SJCRH30 (cell line): Measurements from ENCODE around the gene SOX15. TPM values are rescaled to one million over a fixed set of nuclear protein-coding genes. Genes with fewer than 3 reads are reported as not detected.

Experiments
- DNase-seq, 2 experiments: peaks; one replicate each; pipeline ENCODE4 v3.0.0-alpha.2; 2015 to 2020
- H3K27ac ChIP-seq: fragments of 250-450 bp; sonication (Bioruptor Pico); 2 replicates; pipeline ENCODE4 v1.5.1; 2020; ENCODE audit warnings: mild to moderate bottlenecking, moderate library complexity
- H3K27me3 ChIP-seq: fragments of 250-450 bp; sonication (Bioruptor Pico); 2 replicates; pipeline ENCODE4 v1.5.1; 2020; ENCODE audit warnings: mild to moderate bottlenecking, moderate library complexity
- H3K36me3 ChIP-seq: fragments of 250-450 bp; sonication (Bioruptor Pico); 2 replicates; pipeline ENCODE4 v1.5.1; 2020; ENCODE audit warnings: mild to moderate bottlenecking, moderate library complexity
- H3K4me1 ChIP-seq: fragments of 250-450 bp; sonication (Bioruptor Pico); 2 replicates; pipeline ENCODE4 v1.5.1; 2020; ENCODE audit warnings: mild to moderate bottlenecking, moderate library complexity
- H3K4me3 ChIP-seq: fragments of 250-450 bp; sonication (Bioruptor Pico); 2 replicates; pipeline ENCODE4 v1.5.1; 2020; ENCODE audit warnings: mild to moderate bottlenecking, moderate library complexity
- H3K9me3 ChIP-seq: fragments of 250-450 bp; sonication (Bioruptor Pico); replicated peaks from 2 replicates; pipeline ENCODE4 v1.5.1; 2020; ENCODE audit warnings: mild to moderate bottlenecking, moderate library complexity
- total RNA-seq: library from RNA; depleted of rRNA; stranded (reverse); fragments of >200 nt; shearing (Covaris generic); gene quantifications from 2 replicates; pipeline ENCODE4 v1.2.3, GENCODE V29; 2014; rRNA removed

The SOX15 gene
- total RNA-seq, 1 experiment from 2014 or later: 0.10 TPM

DNA sequence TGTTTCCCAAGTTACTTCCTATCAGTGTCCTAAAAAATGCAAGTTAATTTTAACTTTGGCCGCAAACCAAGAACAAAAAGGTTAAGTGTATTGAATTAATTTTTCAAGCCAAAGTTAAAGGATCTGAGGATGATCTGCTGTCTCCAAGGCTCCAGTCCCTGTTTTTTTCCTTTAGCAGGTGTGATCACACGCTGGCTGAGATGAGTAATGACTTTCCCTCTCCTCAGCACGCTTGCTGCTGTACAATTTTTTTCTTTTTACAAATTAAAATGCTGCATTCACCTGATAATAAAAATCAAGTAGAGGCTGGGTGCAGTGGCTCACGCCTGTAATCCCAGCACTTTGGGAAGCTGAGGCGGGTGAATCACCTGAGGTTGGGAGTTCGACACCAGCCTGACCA lies 45.0 kb downstream of the SOX15 start:
- Histone ChIP-seq H3K4me3 (no peak overlapping the region), H3K27ac (no peak overlapping the region), H3K36me3 (no peaks in the 10 kb centered on the region), H3K27me3 (no peaks in the 10 kb centered on the region), H3K4me1 (no peaks in the 10 kb centered on the region), H3K9me3 (no peaks in the 10 kb centered on the region)
- DNase-seq: no peak

DNA sequence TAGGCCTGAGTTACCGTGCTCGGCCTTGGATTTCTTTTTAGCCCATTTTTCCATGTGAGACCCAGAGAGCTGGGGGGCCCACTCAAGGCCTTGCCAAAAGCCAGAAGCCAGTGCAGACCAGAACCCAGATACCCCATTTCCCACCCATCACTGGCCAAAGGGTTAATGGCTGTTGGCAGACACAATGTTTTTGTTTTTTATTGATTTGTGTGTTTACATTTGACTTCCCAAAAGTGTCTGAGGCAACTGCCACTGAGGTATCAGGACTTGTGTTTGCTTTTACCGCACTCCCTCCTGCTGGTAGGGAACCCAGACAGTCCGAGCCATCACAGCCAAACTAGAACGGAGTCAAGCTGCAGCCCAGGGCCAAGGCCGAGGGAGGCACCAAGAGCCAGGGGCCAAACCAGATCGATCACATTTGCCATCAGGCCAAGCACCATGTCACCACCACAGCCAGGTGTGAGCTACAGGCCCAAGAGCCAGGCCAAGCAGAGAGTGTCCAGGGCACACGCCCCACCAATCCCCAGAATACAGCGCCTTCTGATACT lies 48.7 kb downstream of the SOX15 start:
- Histone ChIP-seq H3K27me3 (no peaks in the 10 kb centered on the region), H3K27ac (no peak overlapping the region), H3K36me3 (no peaks in the 10 kb centered on the region), H3K4me1 (no peaks in the 10 kb centered on the region), H3K9me3 (no peaks in the 10 kb centered on the region), H3K4me3 (no peak overlapping the region)
- no peak for DNase-seq

DNA sequence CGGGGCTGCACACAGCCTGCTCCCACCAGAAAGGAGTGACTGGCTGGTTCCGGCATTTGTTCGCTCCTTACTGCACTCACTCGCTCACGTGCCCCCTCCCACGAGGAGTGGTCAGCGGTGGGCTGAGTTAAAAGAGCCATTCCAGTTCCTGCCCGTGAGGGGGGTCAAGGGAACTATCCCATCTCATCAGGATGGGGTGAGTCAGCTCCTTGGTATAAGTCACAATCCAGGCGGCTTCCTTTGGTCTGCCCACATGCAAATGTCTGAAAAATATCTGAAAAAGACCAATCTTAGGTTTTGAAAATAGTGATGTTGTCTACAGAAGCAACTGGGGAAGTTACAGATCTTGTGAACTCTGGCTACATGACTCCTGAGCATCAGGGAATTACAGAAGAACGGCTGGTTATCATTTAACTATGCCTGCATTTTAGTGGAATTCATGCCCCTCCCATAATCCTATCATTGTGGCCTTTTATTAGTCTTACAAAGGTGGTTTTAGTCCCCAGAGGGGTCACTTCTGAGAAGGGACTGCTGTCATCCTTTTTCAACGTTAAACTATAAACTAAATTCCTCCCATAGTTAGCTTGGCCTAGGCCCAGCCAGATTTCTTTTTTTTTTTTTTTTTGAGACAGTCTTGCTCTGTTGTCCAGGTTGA lies 50.9 kb downstream of the SOX15 start:
- H3K27me3 ChIP-seq: no peaks in the 10 kb centered on the region
- H3K4me3 ChIP-seq: no peak overlapping the region
- no peak for DNase-seq
- no peaks in the 10 kb centered on the region for H3K36me3 ChIP-seq
- no peaks in the 10 kb centered on the region for H3K4me1 ChIP-seq
- H3K9me3 ChIP-seq: no peaks in the 10 kb centered on the region
- H3K27ac ChIP-seq: no peak overlapping the region

Other genes starting within 250 kb of the SOX15 start
- 1.7 and 2.6 TPM in 2 replicates for gene KCTD11, start 237.9 kb downstream of the SOX15 start, total RNA-seq
- not detected in 2 replicates for gene TMEM95, start 234.9 kb downstream of the SOX15 start, total RNA-seq
- not detected in 2 replicates for gene TNK1, start 209.0 kb downstream of the SOX15 start, total RNA-seq
- 5.9 and 6.7 TPM in 2 replicates for gene PLSCR3, start 195.6 kb downstream of the SOX15 start, total RNA-seq
- gene TMEM256, start 186.0 kb downstream of the SOX15 start, total RNA-seq: 62.4 and 71.8 TPM in 2 replicates
- 5.0 and 6.8 TPM in 2 replicates for gene NLGN2, start 182.2 kb downstream of the SOX15 start, total RNA-seq
- not detected in 2 replicates for gene SPEM1, start 169.8 kb downstream of the SOX15 start, total RNA-seq
- not detected in 2 replicates for gene SPEM2, start 164.5 kb downstream of the SOX15 start, total RNA-seq
- not detected in 2 replicates for gene SPEM3, start 161.2 kb downstream of the SOX15 start, total RNA-seq
- 0.10 and 0.53 TPM in 2 replicates for gene TMEM102, start 154.7 kb downstream of the SOX15 start, total RNA-seq
- 4.0 and 5.0 TPM in 2 replicates for gene FGF11, start 150.6 kb downstream of the SOX15 start, total RNA-seq
- gene CHRNB1, start 145.0 kb downstream of the SOX15 start, total RNA-seq: 33.3 and 36.9 TPM in 2 replicates
- gene ZBTB4, start 110.5 kb downstream of the SOX15 start, total RNA-seq: 4.7 and 5.3 TPM in 2 replicates
- gene SLC35G6, start 108.6 kb downstream of the SOX15 start, total RNA-seq: not detected in 2 replicates
- gene POLR2A, start 105.7 kb downstream of the SOX15 start, total RNA-seq: 27.7 and 32.0 TPM in 2 replicates
- not detected in 2 replicates for gene TNFSF12, start 41.0 kb downstream of the SOX15 start, total RNA-seq
- 0.40 and 0.41 TPM in 2 replicates for gene TNFSF13, start 31.3 kb downstream of the SOX15 start, total RNA-seq
- 63.8 and 73.6 TPM in 2 replicates for gene SENP3, start 28.2 kb downstream of the SOX15 start, total RNA-seq
- gene CD68, start 10.5 kb downstream of the SOX15 start, total RNA-seq: 0.18 TPM in 1 of 2 replicates, not detected in the other
- gene MPDU1, start 6.2 kb downstream of the SOX15 start, total RNA-seq: 44.1 and 49.9 TPM in 2 replicates
- gene FXR2, start 24.8 kb upstream of the SOX15 start, total RNA-seq: 30.2 and 30.6 TPM in 2 replicates
- gene SAT2, start 37.7 kb upstream of the SOX15 start, total RNA-seq: 17.3 and 17.6 TPM in 2 replicates
- gene SHBG, start 40.0 kb upstream of the SOX15 start, total RNA-seq: 0.14 and 0.38 TPM in 2 replicates
- 0.04 and 0.10 TPM in 2 replicates for gene ATP1B2, start 60.8 kb upstream of the SOX15 start, total RNA-seq
- 37.8 and 39.5 TPM in 2 replicates for gene TP53, start 97.4 kb upstream of the SOX15 start, total RNA-seq
- gene WRAP53, start 98.4 kb upstream of the SOX15 start, total RNA-seq: 14.9 and 15.6 TPM in 2 replicates
- 3.5 and 4.1 TPM in 2 replicates for gene EFNB3, start 115.1 kb upstream of the SOX15 start, total RNA-seq
- not detected in 2 replicates for gene DNAH2, start 127.7 kb upstream of the SOX15 start, total RNA-seq
- gene KDM6B, start 244.1 kb upstream of the SOX15 start, total RNA-seq: 6.4 and 9.0 TPM in 2 replicates